ENCODE results near the gene ZFP91. TPM values are rescaled to one million over a fixed set of nuclear protein-coding genes. Genes with fewer than 3 reads are reported as not detected.

Gene ZFP91
- total RNA-seq, 1 experiment from 2014 or later, result 74.3 TPM

GRCh38 chr11:58647141-58647699 is 68.4 kb downstream of the ZFP91 start:
- intact Hi-C loops (cut with micrococcal nuclease; ENCODE audit: unreplicated experiment), result no loop called here
- no TSS peak for BruUV-seq (replicated peaks)
- CTCF ChIA-PET, result no interaction called here

GRCh38 chr11:58647866-58648265 is 69.0 kb downstream of the ZFP91 start:
- no peaks in the 10 kb centered on the region for H3K9me3 ChIP-seq (ENCODE audit: low read depth, low read length, poor library complexity, severe bottlenecking)
- H3K27ac ChIP-seq (ENCODE audit: low read depth, low read length, poor library complexity, severe bottlenecking), result no peak overlapping the region
- H3K27me3 ChIP-seq (replicated peaks; ENCODE audit: insufficient read depth, low read depth, low read length, poor library complexity), result no peaks in the 10 kb centered on the region
- no peak overlapping the region for H3K4me3 ChIP-seq (ENCODE audit: low read depth, low read length, poor library complexity, severe bottlenecking)
- no peaks in the 10 kb centered on the region for H3K36me3 ChIP-seq (ENCODE audit: insufficient read depth, low read length, poor library complexity, severe bottlenecking)
- no peak for DNase-seq (ENCODE audit: low spot score)
- ChIA-PET CTCF (interaction anchor here (0.6 kb wide), 1 partner anchor 25 kb away, joined by 3 read pairs; no protein-coding TSS in a partner anchor), POLR2A (ENCODE audit: low non-redundant PET) (no interaction called here)
- no peaks in the 10 kb centered on the region for H3K4me1 ChIP-seq (ENCODE audit: insufficient read depth, low read length, poor library complexity, severe bottlenecking)
- BruUV-seq (replicated peaks), result no TSS peak
- intact Hi-C loops (cut with micrococcal nuclease; ENCODE audit: unreplicated experiment), result no loop called here
- no peak for TF ChIP-seq EZH2 (IDR thresholded peaks at IDR 0.05; ENCODE audit: borderline replicate concordance, low read depth, low read length, poor library complexity, severe bottlenecking)
- no peak for TF ChIP-seq CTCF (conservative IDR thresholded peaks at IDR 0.05; ENCODE audit: low read depth, low read length)

More at GRCh38 chr11:58647141-58647699, 68.4 kb downstream of the ZFP91 start:
- no peak for TF ChIP-seq EZH2 (IDR thresholded peaks at IDR 0.05; ENCODE audit: borderline replicate concordance, low read depth, low read length, poor library complexity, severe bottlenecking)
- POLR2A ChIA-PET (ENCODE audit: low non-redundant PET), result no interaction called here
- H3K9me3 ChIP-seq (ENCODE audit: low read depth, low read length, poor library complexity, severe bottlenecking), result no peaks in the 10 kb centered on the region
- no peak overlapping the region for H3K4me3 ChIP-seq (ENCODE audit: low read depth, low read length, poor library complexity, severe bottlenecking)
- peak; percentile 40 for DNase-seq (ENCODE audit: low spot score)
- no peaks in the 10 kb centered on the region for H3K27me3 ChIP-seq (replicated peaks; ENCODE audit: insufficient read depth, low read depth, low read length, poor library complexity)
- no peaks in the 10 kb centered on the region for H3K4me1 ChIP-seq (ENCODE audit: insufficient read depth, low read length, poor library complexity, severe bottlenecking)
- no peaks in the 10 kb centered on the region for H3K36me3 ChIP-seq (ENCODE audit: insufficient read depth, low read length, poor library complexity, severe bottlenecking)
- no peak overlapping the region for H3K27ac ChIP-seq (ENCODE audit: low read depth, low read length, poor library complexity, severe bottlenecking)

GRCh38 chr11:58649623-58650022 is 70.8 kb downstream of the ZFP91 start:
- intact Hi-C loops (cut with micrococcal nuclease; ENCODE audit: unreplicated experiment), result loop anchor here (5.0 kb wide), 2 partner anchors 253 to 488 kb away; no protein-coding TSS in a partner anchor
- no peak overlapping the region for H3K4me3 ChIP-seq (ENCODE audit: low read depth, low read length, poor library complexity, severe bottlenecking)
- H3K9me3 ChIP-seq (ENCODE audit: low read depth, low read length, poor library complexity, severe bottlenecking), result no peaks in the 10 kb centered on the region
- POLR2A ChIA-PET (ENCODE audit: low non-redundant PET), result no interaction called here
- BruUV-seq (replicated peaks), result no TSS peak
- no peaks in the 10 kb centered on the region for H3K27me3 ChIP-seq (replicated peaks; ENCODE audit: insufficient read depth, low read depth, low read length, poor library complexity)
- DNase-seq (ENCODE audit: low spot score), result no peak
- H3K36me3 ChIP-seq (ENCODE audit: insufficient read depth, low read length, poor library complexity, severe bottlenecking), result no peaks in the 10 kb centered on the region
- CTCF ChIA-PET, result no interaction called here
- H3K27ac ChIP-seq (ENCODE audit: low read depth, low read length, poor library complexity, severe bottlenecking), result no peak overlapping the region
- no peak for TF ChIP-seq CTCF (conservative IDR thresholded peaks at IDR 0.05; ENCODE audit: low read depth, low read length)
- TF ChIP-seq EZH2 (IDR thresholded peaks at IDR 0.05; ENCODE audit: borderline replicate concordance, low read depth, low read length, poor library complexity, severe bottlenecking), result no peak
- no peaks in the 10 kb centered on the region for H3K4me1 ChIP-seq (ENCODE audit: insufficient read depth, low read length, poor library complexity, severe bottlenecking)

- Histone ChIP-seq H3K4me3 (ENCODE audit: low read depth, low read length, poor library complexity, severe bottlenecking) (no peak overlapping the region), H3K27ac (ENCODE audit: low read depth, low read length, poor library complexity, severe bottlenecking) (no peak overlapping the region), H3K27me3 (replicated peaks; ENCODE audit: insufficient read depth, low read depth, low read length, poor library complexity) (no peaks in the 10 kb centered on the region), H3K4me1 (ENCODE audit: insufficient read depth, low read length, poor library complexity, severe bottlenecking) (no peaks in the 10 kb centered on the region), H3K36me3 (ENCODE audit: insufficient read depth, low read length, poor library complexity, severe bottlenecking) (no peaks in the 10 kb centered on the region), H3K9me3 (ENCODE audit: low read depth, low read length, poor library complexity, severe bottlenecking) (no peaks in the 10 kb centered on the region)
- ChIA-PET POLR2A (ENCODE audit: low non-redundant PET) (no interaction called here), CTCF (no interaction called here)
- DNase-seq (ENCODE audit: low spot score), result no peak
- intact Hi-C loops (cut with micrococcal nuclease; ENCODE audit: unreplicated experiment), result loop anchor here (5.0 kb wide), 2 partner anchors 252 to 487 kb away; no protein-coding TSS in a partner anchor
- no TSS peak for BruUV-seq (replicated peaks)
- TF ChIP-seq EZH2 (IDR thresholded peaks at IDR 0.05; ENCODE audit: borderline replicate concordance, low read depth, low read length, poor library complexity, severe bottlenecking) (no peak), CTCF (conservative IDR thresholded peaks at IDR 0.05; ENCODE audit: low read depth, low read length) (no peak)
These were observed 71.6 kb downstream of the ZFP91 start for GRCh38 chr11:58650496-58650895.
